Kidney (tissue), 14 donors: Measurements from ENCODE around the gene PDE4D. TPM values are rescaled to one million over a fixed set of nuclear protein-coding genes. Genes with fewer than 3 reads are reported as not detected.
A peak's percentile ranks its signal among the peaks of the same experiment; 100 is the strongest.

Experiments used
- DNase-seq, 5 donors: peaks; one replicate each; pipeline ENCODE4 v3.0.0-alpha.2; 2013 to 2020
- FAIRE-seq: peaks from 2 replicates; lab custom pipeline; 2012; peaks lifted over from hg19 to GRCh38; lab: Jason Lieb, UNC
- H3K27ac ChIP-seq, 2 donors: one replicate each; pipeline ENCODE4 v1.7.0; 2013; ENCODE audit warnings: low read depth in 2 of 2, low read length in 2 of 2, inconsistent platforms in 1 of 2
- H3K27me3 ChIP-seq: one replicate; pipeline ENCODE4 v1.7.1; 2013; ENCODE audit warnings: low read length, inconsistent platforms; ENCODE audit not compliant: control insufficient read depth, insufficient read depth
- H3K36me3 ChIP-seq, 3 donors: one replicate each; pipeline versions ENCODE4 v1.7.0 to v1.7.1; 2013; ENCODE audit warnings: low read length in 3 of 3, control low read depth in 1 of 3, inconsistent platforms in 1 of 3; ENCODE audit not compliant: insufficient read depth in 3 of 3, control insufficient read depth in 2 of 3
- H3K4me1 ChIP-seq, 3 donors: one replicate each; pipeline versions ENCODE4 v1.7.0 to v1.7.1; 2013; ENCODE audit warnings: low read length in 3 of 3, inconsistent platforms in 1 of 3, low read depth in 1 of 3; ENCODE audit not compliant: control insufficient read depth in 2 of 3, insufficient read depth in 2 of 3
- H3K4me3 ChIP-seq, 3 donors: one replicate each; pipeline versions ENCODE4 v1.7.0 to v1.8.1; 2013; ENCODE audit warnings: low read length in 3 of 3, control low read depth in 1 of 3, inconsistent platforms in 1 of 3
- H3K9ac ChIP-seq, 3 donors: one replicate each; pipeline versions ENCODE4 v1.7.0 to v1.7.1; 2013; ENCODE audit warnings: low read length in 3 of 3, control low read depth in 1 of 3, inconsistent platforms in 1 of 3
- H3K9me3 ChIP-seq, 3 donors: one replicate each; pipeline versions ENCODE4 v1.7.0 to v1.7.1; 2013; ENCODE audit warnings: low read length in 3 of 3, control low read depth in 1 of 3, inconsistent platforms in 1 of 3; ENCODE audit not compliant: control insufficient read depth in 2 of 3, insufficient read depth in 1 of 3
- CTCF ChIP-seq: IDR thresholded peaks from 3 replicates; pipeline ENCODE4 v1.5.1; 2012; ENCODE audit warnings: mild to moderate bottlenecking, moderate library complexity, borderline replicate concordance; ENCODE audit not compliant: insufficient read depth; ENCODE audit errors: extremely low read depth
- intact Hi-C: fragments of 100-400 bp; cut with DNase I; formaldehyde crosslinking; loops from one replicate; pipeline ENCODE4 v1.11.1; 2022
- polyA plus RNA-seq: library from polyadenylated mRNA; stranded (reverse); fragments of 350-450 nt; fragmentation: Illumina TruSeq; extraction: RNeasy Lipid Tissue Mini Kit (QIAGEN cat#74804); gene quantifications from one replicate; pipeline ENCODE4 v1.2.3, GENCODE V29; 2014; ENCODE audit warnings: low read depth, low replicate concordance; ENCODE audit not compliant: insufficient read depth
- total RNA-seq: library from RNA; stranded (reverse); fragmentation: NEBNext Ultra II Directional; extraction: Animal tissue kit (Norgen Biotek cat#: 25700); gene quantifications from one replicate; pipeline ENCODE4 v1.2.1, GENCODE V29; 2021
- donor health status: control.
- donor health status: control.
- donor health status: control.
- donor health status: control.
- donor health status: control.
- donor health status: DM: yes; HTN: yes; CAD: no.
- donor health status: Normal renal cell carcinoma (clear cell type).

PDE4D gene
- total and polyA plus RNA-seq, 2 donors from 2014 or later = 9.2 to 78.9 TPM

DNA sequence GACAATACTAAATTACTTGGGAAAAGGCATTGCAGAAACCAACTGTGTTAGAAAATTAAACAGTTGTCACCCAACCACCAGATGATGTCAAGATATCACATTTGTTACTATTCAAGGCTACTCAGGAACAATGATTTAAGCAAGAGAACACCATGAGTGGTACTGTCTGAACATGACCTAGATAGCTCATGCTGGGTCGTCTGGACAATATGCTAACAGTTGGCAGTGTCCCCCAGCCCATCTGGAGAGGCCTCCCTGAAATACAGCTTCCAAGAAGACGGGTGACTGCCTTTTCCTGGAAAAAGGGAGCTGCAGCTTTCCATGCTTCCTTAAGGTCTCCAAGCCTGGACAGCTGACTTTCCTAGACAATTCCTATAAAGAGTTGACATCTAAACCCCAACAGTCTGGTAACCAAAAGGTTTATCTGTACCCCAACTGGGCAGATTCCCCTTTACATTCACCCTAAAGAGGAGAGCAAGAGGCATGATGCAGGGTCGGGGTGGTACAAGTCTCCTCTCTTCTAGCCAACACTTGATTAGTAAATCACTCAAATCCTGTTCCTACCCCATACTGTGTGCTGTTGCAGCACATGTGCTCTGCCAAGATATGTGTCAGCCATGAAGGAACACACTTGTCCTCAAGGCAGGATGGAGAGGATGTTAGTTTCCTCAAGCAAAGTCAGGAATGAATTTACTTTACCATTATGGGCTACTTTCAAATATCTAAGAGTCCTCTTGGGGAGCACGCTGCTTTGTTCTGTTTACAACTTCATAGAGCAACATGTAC, 433.0 kb downstream of the PDE4D start:
- FAIRE-seq (no peak), DNase-seq (peak in 1 of 5 donors; percentile 21)
- Histone ChIP-seq H3K27ac (peak overlapping the region; percentile 11 to 58), H3K9ac (no peak overlapping the region), H3K4me3 (no peak overlapping the region), H3K27me3 (no peaks in the 10 kb centered on the region), H3K9me3 (no peaks in the 10 kb centered on the region), H3K4me1 (peaks cover 0 to 18% (median 0%) of the 10 kb centered on the region in 3 donors), H3K36me3 (no peaks in the 10 kb centered on the region)
- no peak for TF ChIP-seq CTCF
- intact Hi-C loops = no loop called here

- H3K9me3 ChIP-seq = no peaks in the 10 kb centered on the region
- peak; percentile 60 for FAIRE-seq
- no peaks in the 10 kb centered on the region for H3K27me3 ChIP-seq
- no peak overlapping the region for H3K9ac ChIP-seq
- peak overlapping the region; percentile 46 to 68 for H3K27ac ChIP-seq
- H3K4me3 ChIP-seq = no peak overlapping the region
- TF ChIP-seq CTCF = no peak
- intact Hi-C loops = no loop called here
- DNase-seq = no peak
- H3K4me1 ChIP-seq = peaks cover 0 to 18% (median 0%) of the 10 kb centered on the region in 3 donors
- no peaks in the 10 kb centered on the region for H3K36me3 ChIP-seq
Measured at GRCh38 chr5:59458966-59459729, 434.4 kb downstream of the PDE4D start.

DNA sequence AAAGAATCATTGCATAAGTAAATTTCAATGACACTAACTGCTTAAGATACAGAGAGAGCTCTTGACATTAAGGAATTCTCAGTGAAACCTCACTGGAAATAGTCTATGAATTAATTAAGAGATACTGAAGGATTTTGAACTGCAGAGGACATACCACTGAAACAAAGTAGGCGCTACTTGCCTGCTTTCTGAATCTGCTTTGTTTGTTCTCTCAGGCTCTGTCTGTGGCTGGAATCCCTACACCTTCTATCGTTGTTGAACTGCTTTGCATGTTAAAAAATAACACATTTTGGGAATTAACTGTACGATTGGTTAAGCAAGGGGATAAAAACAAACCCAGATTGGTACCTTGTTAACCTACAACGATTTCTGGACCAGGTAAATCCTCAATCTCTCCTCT, 435.2 kb downstream of the PDE4D start:
- H3K9ac ChIP-seq = no peak overlapping the region
- peaks cover 0 to 14% (median 0%) of the 10 kb centered on the region in 3 donors for H3K4me1 ChIP-seq
- no peaks in the 10 kb centered on the region for H3K9me3 ChIP-seq
- intact Hi-C loops = no loop called here
- no peak for FAIRE-seq
- peak overlapping the region in 1 of 3 donors; percentile 2 for H3K4me3 ChIP-seq
- H3K36me3 ChIP-seq = no peaks in the 10 kb centered on the region
- no peak for TF ChIP-seq CTCF
- H3K27ac ChIP-seq = peak overlapping the region; percentile 35 to 47
- DNase-seq = no peak
- H3K27me3 ChIP-seq = no peaks in the 10 kb centered on the region
